HG03196 (cell line): Measurements from ENCODE around the gene NLRC4.
"Not testable (repeated sequence)": the region's sequence is repeated elsewhere in the genome, so short reads cannot be mapped to it uniquely, and the experiment has no call there.

Experiments
- ATAC-seq: cut with Tn5 transposase; IDR thresholded peaks from one replicate; pipeline ENCODE4 v1.9.1; 2021; ENCODE audit not compliant: unreplicated experiment

NLRC4 gene

GRCh38 chr2:32246911-32247310 lies 17.8 kb downstream of the NLRC4 start:
- ATAC-seq, result no peak

DNA sequence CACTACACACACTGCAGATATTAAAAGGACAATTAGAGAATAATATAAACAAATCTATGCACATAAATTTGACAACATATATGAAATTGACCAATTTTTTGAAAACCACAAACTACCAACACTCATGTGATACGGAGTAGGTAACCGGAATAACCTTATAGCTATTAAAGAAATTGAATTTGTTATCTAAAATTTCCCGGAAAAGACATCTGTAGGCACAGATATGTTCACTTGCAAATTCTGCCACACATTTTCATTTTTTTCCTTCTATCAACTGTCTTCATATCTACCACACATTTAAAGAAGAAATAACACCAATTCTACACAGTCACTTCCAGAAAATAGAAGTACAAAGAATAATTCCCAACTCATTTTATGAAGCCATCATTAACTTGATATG lies 22.4 kb downstream of the NLRC4 start:
- ATAC-seq, result no peak

GRCh38 chr2:32237996-32238395 lies 26.7 kb downstream of the NLRC4 start:
- ATAC-seq, result no peak

- ATAC-seq, result no peak
Observed at GRCh38 chr2:32237488-32237887, 27.2 kb downstream of the NLRC4 start.

DNA sequence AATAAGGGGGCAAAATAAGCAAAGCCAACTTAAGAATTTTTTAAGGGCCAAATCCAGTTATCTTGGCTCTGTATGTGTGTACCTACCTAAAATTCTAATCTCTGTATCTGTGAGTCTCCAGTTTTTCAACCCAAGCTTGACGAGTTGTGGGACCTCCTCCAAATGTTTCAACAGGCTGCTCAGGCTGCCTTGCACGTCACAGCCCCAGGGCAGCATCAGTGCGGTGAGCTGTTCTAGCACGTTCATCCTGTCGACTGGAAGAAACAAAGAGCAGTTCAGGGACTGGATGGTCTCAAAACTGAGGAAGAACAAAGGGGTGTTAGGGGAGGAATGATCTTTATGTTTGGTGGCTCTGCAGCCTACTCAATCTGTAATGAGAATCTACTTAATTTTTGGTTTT lies 29.4 kb downstream of the NLRC4 start:
- no peak for ATAC-seq

DNA sequence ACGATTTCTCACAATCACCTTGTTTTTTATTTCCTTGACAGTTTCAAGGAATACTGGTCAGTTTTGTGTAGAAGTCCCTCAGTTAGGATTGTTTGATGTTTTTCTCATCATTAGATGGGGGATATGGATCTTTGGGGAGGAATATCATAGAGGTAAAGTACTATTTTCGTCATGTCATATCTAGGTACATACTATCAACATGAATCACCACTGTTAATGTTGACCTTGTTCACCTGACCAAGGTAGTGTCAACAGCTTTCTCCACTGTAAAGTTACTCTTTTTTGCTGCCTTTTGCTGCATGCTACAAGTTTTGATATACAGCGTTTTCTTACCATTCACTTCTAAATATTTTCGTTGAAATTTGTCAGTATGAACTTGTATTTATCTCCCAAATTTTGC lies 32.7 kb downstream of the NLRC4 start:
- no peak for ATAC-seq

DNA sequence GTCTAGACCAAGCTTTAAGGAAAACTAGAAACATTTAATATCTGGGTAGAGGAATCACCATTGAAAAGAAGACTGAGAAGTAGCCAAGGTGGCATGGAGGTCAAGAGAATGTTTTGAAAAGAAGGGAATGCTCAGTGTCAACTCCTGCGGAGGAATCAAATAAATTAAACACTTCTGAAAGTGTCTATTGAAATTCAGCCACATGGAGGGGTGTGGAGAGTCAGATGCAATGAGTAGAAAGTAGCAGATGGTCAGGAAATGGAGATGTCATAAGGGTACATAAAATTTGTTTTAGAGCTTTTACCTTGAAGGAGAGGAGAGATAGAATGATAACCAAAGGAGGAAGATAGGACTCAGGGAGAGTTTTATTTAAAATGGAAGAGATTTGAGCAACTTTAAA lies 35.1 kb downstream of the NLRC4 start:
- no peak for ATAC-seq

DNA sequence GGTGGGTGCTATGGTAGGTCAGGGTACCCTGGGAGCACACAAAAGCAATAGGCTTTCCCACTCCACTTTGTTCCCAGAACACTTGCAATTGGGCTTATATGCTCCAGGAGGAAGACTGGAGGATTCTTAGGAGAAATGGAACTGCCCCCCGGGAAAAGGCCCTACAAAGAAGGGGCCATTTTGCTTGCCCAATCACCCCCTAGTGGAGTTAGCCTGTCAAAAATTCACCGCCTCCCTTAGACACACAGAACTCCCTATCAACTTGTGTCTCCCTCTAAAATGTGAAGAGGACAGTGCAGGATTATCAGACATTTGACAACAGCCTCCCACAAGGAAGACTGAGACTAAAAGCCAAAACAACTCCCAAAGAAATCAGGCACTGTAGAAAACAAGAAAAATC lies 36.5 kb downstream of the NLRC4 start:
- no peak for ATAC-seq

DNA sequence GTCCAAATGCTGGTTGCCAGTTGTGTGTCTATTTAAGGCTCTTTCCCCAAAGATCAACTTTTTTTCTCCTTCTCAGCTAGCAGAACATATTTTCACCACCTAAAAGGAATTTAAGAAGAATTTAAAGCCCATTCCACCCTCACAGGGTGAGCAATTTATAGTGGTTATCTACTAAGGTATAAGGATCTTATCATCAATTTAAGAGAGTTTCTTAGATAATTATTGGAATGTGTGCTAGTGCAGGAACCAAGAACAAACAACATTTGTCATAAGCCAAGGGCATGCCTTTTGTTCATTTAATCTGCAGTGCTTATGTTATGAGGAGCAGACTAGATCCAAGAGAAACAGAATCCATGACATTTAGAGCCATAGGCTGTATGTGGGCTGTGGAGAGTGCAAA lies 37.2 kb downstream of the NLRC4 start:
- ATAC-seq, result no peak

DNA sequence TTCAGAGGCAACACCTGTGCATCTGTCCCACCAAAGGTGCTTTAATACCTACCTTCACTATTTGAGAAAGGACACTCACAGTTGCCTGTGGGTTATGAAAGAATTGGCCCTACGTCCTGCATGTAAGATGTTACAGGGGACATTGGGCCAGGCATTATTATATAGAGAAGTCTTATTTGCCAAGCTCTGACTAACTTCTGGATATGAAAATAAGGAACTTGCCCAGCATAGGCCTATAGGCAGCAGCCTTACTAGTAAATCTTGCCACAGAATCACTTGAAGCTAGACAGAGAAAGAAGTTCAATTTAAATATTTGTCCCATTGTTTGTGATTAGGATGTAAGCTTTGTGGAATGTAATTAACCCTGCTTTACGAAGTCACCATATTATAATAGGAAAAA lies 41.7 kb downstream of the NLRC4 start:
- ATAC-seq, result no peak

GRCh38 chr2:32220445-32220844 lies 44.2 kb downstream of the NLRC4 start:
- no peak for ATAC-seq

- no peak for ATAC-seq
Observed at GRCh38 chr2:32212295-32212694, 52.4 kb downstream of the NLRC4 start.

DNA sequence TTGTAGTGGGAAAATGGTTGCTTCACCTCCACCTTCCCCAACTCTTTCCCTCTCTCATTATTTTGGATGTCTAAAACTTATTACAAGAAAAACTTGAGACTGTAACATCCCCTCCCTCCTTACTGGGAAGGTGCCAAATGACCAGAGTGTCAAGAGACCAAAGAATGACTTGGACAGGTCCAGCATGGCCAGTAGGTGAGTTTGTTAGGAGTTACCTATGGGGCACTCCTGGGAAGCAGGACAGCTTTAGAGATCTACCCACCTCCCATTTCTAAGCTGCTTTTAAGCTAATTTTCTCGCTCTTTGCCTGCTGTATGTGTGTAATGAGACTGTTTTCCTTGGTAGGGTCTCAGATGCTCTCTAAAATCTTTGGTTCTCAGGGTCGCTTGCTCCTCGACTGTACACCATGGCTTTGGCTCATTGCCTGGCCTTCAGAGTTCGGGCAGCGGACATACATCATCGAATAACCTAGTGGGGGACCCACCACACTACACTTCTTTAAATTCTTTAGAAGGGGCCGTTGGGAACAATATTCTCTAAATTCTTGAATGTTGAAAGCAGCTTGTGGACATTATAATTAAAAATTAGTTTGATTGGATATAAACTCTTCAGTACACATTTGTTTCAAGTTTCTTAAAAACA lies 53.8 kb downstream of the NLRC4 start:
- no peak for ATAC-seq

- not testable (repeated sequence) for ATAC-seq
Observed at GRCh38 chr2:32203428-32203827, 61.3 kb downstream of the NLRC4 start.

GRCh38 chr2:32200814-32201213 lies 63.9 kb downstream of the NLRC4 start:
- no peak for ATAC-seq

DNA sequence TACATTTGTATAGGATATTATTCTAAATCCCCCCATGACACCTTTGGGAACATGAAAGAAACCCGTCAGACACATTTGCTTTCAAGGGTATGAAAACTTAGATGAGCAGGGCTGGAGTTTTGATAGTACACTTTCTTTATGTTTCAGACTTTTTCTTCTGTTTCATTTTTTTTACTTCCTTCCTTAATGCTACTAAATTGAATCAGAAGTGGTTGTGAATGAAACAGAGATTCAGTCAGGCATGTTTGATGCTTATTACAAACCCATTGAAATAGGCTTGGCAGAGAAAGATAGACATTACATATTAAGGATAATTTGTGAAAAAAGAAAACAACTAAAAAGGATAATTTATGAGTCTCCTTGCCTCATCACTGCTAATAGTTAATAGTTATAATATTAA lies 72.3 kb downstream of the NLRC4 start:
- no peak for ATAC-seq

DNA sequence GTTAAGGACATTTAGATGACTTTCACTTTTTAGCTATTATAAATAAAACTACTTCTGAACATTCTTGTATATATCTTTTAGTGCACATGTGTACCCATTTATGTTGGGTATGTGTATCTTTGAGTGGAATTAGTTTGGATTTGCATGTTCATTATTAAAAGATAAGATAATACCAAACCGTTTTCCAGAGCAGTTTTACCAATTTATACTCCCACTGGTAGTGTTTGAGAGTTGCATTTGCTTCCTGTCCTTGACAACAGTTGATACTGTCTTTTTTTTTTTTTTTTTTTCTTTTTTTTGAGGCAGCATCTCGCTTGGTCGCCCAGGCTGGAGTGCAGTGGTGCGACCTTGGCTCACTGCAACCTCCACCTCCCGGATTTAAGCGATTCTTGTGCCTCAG lies 75.7 kb downstream of the NLRC4 start:
- no peak for ATAC-seq

DNA sequence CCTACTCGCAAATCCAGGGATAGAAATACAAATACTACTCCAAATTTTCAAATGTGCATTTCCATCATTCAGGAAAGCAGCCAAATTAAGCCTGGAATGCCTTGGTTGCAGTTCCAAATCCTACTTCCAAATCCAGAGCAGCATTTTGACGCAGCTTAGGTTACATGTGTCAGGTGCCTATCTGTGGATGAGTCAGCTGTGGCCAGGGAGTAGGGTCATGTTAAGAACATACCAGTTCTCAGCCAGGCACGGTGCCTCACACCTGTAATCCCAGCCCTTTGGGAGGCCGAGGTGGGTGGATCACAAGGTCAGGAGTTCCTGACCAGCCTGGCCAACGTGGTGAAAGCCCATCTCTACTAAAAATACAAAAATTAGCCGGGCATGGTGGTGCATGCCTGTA lies 82.0 kb downstream of the NLRC4 start:
- ATAC-seq, result no peak
